BJ (cell line): ENCODE results near the gene PLPPR1. TPM values are rescaled to one million over a fixed set of nuclear protein-coding genes. Genes with fewer than 3 reads are reported as not detected.
A peak's percentile ranks its signal among the peaks of the same experiment; 100 is the strongest.

Source experiments
- CTCF ChIA-PET: fragments of 350-600 bp; formaldehyde crosslinking; extraction: SDS; loops from one replicate; lab custom pipeline; 2021; ENCODE audit warnings: antibody characterized with exemption, inconsistent platforms; lab: Yijun Ruan, JAX
- POLR2A ChIA-PET: fragments of 300-600 bp; sonication (Branson Sonifier 250); formaldehyde crosslinking; extraction: SDS; loops from one replicate; lab custom pipeline; 2021; ENCODE audit warnings: antibody characterized with exemption; lab: Charles Lee
- DNase-seq: peaks from one replicate; pipeline ENCODE4 v3.0.0-alpha.2; 2011; ENCODE audit warnings: low read depth
- H3K27me3 ChIP-seq: 2 replicates; pipeline ENCODE4 v1.6.0; 2011; ENCODE audit warnings: low read length; ENCODE audit not compliant: control insufficient read depth, insufficient read depth
- H3K36me3 ChIP-seq: 2 replicates; pipeline ENCODE4 v1.5.1; 2011; ENCODE audit warnings: low read length; ENCODE audit not compliant: control insufficient read depth, insufficient read depth
- H3K4me3 ChIP-seq: 2 replicates; pipeline ENCODE4 v1.5.1; 2011; ENCODE audit warnings: low read depth, mild to moderate bottlenecking, control low read depth, low read length
- polyA minus RNA-seq: library from RNA; depleted of rRNA, polyadenylated mRNA; stranded (reverse); fragments of >200 nt; gene quantifications from 2 replicates; pipeline ENCODE4 v1.2.3, GENCODE V29; 2011; rRNA and poly(A)+ RNA removed
- polyA plus RNA-seq: library from polyadenylated mRNA; depleted of rRNA; stranded (reverse); fragments of >200 nt; gene quantifications from 2 replicates; pipeline ENCODE4 v1.2.3, GENCODE V29; 2011; rRNA removed
- TF ChIP-seq, protein P1 (sequence below): IDR thresholded peaks from 2 replicates; pipeline ENCODE4 v1.5.1; 2011; ENCODE audit warnings: low read depth, mild to moderate bottlenecking, control low read depth, inconsistent platforms, low read length, moderate library complexity; ENCODE audit not compliant: insufficient read depth

The PLPPR1 gene
- polyA plus RNA-seq (not detected in 2 replicates), polyA minus RNA-seq (not detected in 2 replicates)

DNA sequence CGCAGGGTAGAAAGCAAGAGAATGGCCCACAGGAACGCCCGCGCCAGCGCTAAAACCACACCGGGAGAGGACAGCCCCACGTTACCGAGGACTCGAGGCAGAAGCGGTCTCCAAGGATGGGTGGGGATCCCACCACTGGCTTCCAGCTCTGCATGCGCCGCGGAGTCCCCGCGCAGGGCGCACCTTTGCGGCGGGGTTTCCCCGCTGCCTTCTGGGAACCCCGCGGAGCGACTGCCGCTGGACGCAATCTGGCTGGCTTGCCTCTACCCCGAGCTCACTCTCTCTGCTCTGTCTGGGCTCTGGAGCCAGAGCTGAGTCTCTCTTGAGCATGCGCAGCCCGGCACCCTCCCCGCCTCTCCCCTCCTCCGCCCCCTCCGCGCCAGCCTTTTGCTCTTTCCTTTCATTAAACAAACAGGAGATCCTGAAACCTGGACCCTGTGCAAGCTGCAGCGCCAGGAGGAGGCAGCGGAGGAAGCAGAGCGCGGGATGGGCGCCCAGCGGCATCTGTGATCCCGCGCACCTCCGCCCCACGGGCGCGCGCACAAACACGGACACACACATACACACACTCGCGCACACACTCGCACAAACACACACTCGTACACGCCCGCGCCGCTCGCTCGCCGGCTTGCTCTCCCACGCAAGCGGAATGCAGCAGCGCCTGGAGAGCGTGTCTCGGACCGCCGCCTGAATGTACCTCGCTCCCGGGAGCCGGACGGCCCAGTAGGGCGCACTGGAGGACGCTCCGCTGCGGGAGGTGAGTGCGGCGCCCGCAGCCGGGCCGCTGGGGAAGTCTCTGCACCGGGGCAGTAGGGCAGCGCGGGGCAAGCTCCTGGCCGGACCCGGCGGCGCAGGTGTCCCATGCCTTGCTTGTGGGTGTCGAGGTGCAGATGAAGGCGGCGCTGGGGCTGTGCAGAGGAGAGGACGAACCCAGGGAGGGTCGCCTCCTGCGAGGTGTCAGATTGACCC, at the start of gene PLPPR1:
TSS of gene PLPPR1 (plus strand) at position 382 of the 969 bp plus-strand sequence.
- CTCF ChIA-PET: no interaction called here
- TF ChIP-seq, protein P1, sequence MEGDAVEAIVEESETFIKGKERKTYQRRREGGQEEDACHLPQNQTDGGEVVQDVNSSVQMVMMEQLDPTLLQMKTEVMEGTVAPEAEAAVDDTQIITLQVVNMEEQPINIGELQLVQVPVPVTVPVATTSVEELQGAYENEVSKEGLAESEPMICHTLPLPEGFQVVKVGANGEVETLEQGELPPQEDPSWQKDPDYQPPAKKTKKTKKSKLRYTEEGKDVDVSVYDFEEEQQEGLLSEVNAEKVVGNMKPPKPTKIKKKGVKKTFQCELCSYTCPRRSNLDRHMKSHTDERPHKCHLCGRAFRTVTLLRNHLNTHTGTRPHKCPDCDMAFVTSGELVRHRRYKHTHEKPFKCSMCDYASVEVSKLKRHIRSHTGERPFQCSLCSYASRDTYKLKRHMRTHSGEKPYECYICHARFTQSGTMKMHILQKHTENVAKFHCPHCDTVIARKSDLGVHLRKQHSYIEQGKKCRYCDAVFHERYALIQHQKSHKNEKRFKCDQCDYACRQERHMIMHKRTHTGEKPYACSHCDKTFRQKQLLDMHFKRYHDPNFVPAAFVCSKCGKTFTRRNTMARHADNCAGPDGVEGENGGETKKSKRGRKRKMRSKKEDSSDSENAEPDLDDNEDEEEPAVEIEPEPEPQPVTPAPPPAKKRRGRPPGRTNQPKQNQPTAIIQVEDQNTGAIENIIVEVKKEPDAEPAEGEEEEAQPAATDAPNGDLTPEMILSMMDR: no peak
- POLR2A ChIA-PET: no interaction called here
- H3K4me3 ChIP-seq: peak within 1 kb of the TSS; percentile 46
- DNase-seq: no peak
- H3K36me3 ChIP-seq: no peaks in the 10 kb centered on the region
- H3K27me3 ChIP-seq: peaks cover 11% of the 10 kb centered on the region

DNA sequence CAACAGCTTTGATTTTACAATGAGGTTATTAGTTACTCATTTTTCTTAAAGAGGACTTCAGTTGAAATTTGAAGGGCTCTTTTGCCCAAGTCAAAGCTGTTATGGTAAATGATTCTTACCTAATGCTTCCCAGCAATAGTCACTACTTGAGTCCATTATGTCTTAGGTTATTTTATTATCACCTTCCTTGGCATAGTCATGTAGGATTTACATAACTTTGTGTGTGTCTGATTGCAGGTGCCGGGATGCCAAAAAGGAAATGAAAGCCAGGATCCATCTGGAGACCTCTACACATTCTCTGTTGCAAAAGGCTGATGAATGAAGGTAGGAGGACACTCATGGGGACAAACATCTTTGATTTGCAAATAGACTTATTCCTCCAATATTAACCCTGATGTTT, 38.8 kb upstream of the PLPPR1 start:
- TF ChIP-seq, protein P1: no peak
- Histone ChIP-seq H3K36me3 (no peaks in the 10 kb centered on the region), H3K27me3 (no peaks in the 10 kb centered on the region), H3K4me3 (no peak overlapping the region)
- DNase-seq: no peak
- ChIA-PET CTCF (no interaction called here), POLR2A (no interaction called here)

DNA sequence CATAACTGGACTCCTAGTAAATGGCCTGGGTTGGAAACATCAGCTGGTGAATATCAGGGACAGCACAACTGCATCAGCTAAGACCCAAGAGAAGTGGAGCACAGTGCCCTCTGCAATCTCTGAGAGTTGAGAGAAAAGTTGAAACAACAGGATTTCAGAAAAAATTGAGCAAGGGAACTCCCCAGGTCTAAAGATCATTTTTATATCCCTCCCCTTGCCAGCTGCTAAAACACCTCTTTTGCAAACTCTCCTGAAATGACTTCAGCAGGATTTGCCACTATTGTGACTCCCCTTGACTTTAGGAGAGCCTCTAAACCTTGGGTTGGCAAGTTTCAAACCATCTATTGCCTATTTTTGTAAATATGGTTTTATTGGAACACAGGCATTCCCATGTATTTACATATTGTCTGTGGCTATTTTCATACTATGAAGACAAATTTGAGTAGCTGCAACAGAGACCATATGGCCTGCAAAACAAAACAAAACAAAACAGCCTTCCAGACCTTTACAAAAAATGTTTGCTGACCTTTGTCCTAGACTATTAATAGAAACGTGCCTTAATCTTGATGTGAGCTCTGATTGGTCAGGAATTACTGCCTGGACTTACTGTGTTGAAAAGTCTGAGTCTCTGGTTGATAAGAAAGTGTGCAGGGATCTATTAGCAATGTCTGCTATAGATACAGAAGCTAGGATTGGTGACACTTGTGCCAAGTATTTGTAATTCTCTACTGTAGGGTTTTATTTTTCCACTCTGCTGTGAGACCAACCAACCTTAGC, 37.7 kb upstream of the PLPPR1 start:
- POLR2A ChIA-PET: no interaction called here
- TF ChIP-seq, protein P1: no peak
- Histone ChIP-seq H3K36me3 (no peaks in the 10 kb centered on the region), H3K4me3 (no peak overlapping the region), H3K27me3 (no peaks in the 10 kb centered on the region)
- no peak for DNase-seq
- CTCF ChIA-PET: no interaction called here

DNA sequence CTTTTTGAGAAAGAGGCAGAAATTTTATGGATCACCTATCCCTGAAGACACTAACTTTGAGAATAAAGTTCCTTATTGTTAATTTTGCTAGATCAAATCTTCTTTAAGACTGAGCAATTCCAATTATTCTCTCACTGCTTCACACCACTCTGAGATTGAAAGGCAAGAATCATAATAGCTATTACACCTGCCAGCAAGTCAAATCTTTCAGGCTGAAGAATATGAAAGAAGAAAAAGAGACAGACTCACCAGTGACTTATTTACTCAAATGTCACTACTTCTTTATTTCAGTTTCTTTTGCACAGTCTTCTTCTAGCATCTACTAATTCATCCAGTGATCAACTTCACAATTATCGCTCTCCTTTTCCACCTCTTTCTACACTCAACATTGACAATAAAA, 35.9 kb upstream of the PLPPR1 start:
- DNase-seq: no peak
- TF ChIP-seq, protein P1: no peak
- H3K4me3 ChIP-seq: no peak overlapping the region
- POLR2A ChIA-PET: no interaction called here
- CTCF ChIA-PET: no interaction called here
- no peaks in the 10 kb centered on the region for H3K36me3 ChIP-seq
- no peaks in the 10 kb centered on the region for H3K27me3 ChIP-seq
